Adrenal gland (tissue), 5 donors: ENCODE data around the gene ADAMTSL3.

Experiments
- POLR2A ChIP-seq, 2 donors: fragments of 450-650 bp; IDR thresholded peaks; one replicate each; pipeline ENCODE4 v1.6.1; 2017; ENCODE audit warnings: antibody characterized with exemption in 2 of 2, mild to moderate bottlenecking in 2 of 2, moderate library complexity in 1 of 2
- TF ChIP-seq, protein P1 (sequence below), 6 experiments: fragments of 450-650 bp in 4 of 6; fragments of 200-600 bp in 2 of 6; sonication (generic) in 1 of 6; IDR thresholded peaks; 1 replicate in 5 of 6; 2 replicates in 1 of 6; pipeline versions ENCODE4 v1.5.1 to v1.8.0; 2016 to 2021; ENCODE audit warnings: antibody characterized with exemption in 6 of 6, mild to moderate bottlenecking in 2 of 6, moderate library complexity in 1 of 6
- donor health status: DM: no; HTN: no; CAD: no.

- TF ChIP-seq, protein P1, sequence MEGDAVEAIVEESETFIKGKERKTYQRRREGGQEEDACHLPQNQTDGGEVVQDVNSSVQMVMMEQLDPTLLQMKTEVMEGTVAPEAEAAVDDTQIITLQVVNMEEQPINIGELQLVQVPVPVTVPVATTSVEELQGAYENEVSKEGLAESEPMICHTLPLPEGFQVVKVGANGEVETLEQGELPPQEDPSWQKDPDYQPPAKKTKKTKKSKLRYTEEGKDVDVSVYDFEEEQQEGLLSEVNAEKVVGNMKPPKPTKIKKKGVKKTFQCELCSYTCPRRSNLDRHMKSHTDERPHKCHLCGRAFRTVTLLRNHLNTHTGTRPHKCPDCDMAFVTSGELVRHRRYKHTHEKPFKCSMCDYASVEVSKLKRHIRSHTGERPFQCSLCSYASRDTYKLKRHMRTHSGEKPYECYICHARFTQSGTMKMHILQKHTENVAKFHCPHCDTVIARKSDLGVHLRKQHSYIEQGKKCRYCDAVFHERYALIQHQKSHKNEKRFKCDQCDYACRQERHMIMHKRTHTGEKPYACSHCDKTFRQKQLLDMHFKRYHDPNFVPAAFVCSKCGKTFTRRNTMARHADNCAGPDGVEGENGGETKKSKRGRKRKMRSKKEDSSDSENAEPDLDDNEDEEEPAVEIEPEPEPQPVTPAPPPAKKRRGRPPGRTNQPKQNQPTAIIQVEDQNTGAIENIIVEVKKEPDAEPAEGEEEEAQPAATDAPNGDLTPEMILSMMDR (IDR thresholded peaks at IDR 0.05), result no peak
- no peak for TF ChIP-seq POLR2A (IDR thresholded peaks at IDR 0.05)
These were observed 196.1 kb downstream of the ADAMTSL3 start for GRCh38 chr15:83850015-83850414.
